Mammary epithelial cell (primary cell): ENCODE measurements around the gene MUC4.

Source experiments
- CTCF ChIP-seq, 2 donors: IDR thresholded peaks in 1 of 2; conservative IDR thresholded peaks in 1 of 2; 2 replicates each; pipeline ENCODE4 v1.5.1; 2011 to 2012; ENCODE audit warnings: inconsistent platforms in 2 of 2, low read length in 2 of 2, mild to moderate bottlenecking in 2 of 2, control low read depth in 1 of 2, low read depth in 1 of 2; ENCODE audit not compliant: insufficient read depth in 1 of 2; ENCODE audit errors: extremely low read depth in 1 of 2
- EZH2 ChIP-seq: IDR thresholded peaks from 2 replicates; pipeline ENCODE4 v1.6.1; 2012; ENCODE audit warnings: low read length, inconsistent platforms, borderline replicate concordance

- TF ChIP-seq CTCF (conservative IDR thresholded peaks at IDR 0.05 in 1 of 2, IDR thresholded peaks at IDR 0.05 in 1 of 2; ENCODE audit: extremely low read depth in 1 of 2, insufficient read depth in 1 of 2, low read depth in 1 of 2, low read length in 2 of 2) (no peak), EZH2 (no peak)
Observed at GRCh38 chr3:195844671-195845218, 33.0 kb upstream of the MUC4 start.
